GM19452 (cell line): ENCODE measurements around the gene SNRNP40.

Experiments used
- ATAC-seq: cut with Tn5 transposase; IDR thresholded peaks from one replicate; pipeline ENCODE4 v1.9.1; 2021; ENCODE audit not compliant: unreplicated experiment

Gene SNRNP40

DNA sequence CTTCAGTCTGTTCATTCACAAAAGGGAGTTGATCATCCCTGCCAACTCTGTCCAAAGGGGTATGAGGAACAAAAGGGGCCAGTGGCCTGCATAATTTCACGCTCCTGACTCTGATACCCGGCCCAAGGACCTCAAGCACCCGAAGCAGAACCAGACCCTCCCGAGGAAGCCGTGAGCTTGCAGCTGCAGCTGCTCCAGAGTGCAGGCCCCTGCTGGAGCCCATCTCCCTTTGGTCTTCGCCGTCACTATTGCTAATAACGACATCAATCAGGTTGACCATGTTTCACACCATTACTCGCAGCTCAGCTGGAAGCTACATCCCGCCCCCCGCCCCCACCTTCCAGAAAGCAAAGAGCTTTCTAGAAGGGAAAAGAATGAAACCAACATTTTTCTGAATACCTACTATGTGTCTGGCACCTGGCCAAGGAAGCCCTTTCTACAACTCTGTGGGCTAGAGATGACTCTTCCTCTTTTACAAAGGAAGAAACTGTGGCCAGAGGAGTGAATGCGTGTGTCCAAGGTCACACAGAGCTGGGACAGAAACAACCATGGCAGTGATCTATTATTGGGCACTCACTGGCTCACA lies 62.4 kb downstream of the SNRNP40 start:
- ATAC-seq, result no peak

DNA sequence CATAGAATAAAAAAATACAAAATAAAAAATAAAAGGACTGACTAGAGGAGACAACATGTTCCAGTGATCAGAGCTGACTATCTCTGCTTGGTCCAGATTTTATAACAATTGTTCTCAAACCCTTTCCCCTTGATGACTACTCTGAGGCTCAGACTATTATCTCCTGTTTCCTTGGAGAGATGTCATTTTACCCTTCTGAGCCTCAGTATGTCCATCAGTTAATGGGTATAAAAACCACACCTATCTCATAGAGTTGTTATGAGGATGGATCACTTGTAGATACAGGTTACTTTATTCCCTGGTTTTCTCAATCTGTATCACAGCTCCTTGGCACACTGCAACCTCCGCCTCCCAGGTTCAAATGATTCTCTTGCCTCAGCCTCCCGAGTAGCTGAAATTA lies 63.9 kb downstream of the SNRNP40 start:
- no peak for ATAC-seq

DNA sequence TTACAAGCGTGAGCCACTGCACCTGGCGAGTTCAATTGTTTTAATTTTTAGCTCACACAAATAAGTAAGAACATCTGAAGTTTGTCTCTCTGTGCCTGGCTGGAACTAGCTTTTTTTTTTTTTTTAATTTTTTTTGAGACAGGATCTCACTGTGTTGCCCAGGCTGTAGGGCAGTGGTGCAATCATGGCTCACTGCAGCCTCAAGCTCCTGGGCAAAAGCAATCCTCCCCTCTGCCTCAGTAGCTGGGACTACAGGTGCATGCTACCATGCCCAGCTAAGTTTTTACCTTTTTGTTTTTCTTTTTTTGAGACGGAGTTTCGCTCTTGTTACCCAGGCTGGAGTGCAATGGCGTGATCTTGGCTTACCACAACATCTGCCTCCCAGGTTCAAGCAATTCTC lies 64.8 kb downstream of the SNRNP40 start:
- no peak for ATAC-seq

DNA sequence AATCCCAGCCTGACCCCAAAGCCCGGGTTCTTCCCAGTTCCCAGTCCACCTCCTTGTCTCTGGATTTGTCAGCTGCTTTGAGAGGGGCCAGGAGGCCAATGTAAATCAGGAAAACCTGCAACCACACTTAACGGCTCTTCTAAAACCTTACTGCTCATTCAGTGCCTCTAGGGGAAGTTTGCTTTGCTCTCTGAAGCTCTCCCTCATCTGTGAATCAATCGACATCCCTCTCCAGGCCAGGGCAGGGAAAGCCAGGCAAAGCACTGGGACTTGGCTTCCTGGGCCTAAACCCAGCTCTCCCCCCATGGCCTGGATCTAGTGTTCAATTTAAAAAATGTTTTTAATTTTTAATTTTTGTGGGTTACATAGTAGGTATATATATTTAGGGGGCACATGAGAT lies 66.2 kb downstream of the SNRNP40 start:
- ATAC-seq, result no peak

DNA sequence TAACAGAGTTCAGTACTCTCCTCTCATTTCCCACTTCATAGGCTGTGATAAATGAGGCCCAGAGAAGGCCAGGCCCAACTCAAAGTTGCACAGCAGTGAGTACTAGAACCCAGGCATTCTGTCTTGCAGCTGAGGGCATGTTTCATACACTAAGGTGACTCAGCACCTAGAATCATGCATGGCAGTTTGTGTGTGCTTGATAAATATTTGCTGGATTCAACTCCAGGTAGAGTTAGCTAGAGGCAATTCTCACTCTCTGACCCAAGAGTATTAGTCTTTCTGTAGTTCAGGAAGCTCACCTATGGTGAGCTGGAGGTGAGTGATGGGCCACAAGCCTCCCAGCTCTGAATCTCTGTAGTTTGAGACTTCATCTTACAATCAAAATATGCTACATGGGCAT lies 67.6 kb downstream of the SNRNP40 start:
- ATAC-seq, result no peak

DNA sequence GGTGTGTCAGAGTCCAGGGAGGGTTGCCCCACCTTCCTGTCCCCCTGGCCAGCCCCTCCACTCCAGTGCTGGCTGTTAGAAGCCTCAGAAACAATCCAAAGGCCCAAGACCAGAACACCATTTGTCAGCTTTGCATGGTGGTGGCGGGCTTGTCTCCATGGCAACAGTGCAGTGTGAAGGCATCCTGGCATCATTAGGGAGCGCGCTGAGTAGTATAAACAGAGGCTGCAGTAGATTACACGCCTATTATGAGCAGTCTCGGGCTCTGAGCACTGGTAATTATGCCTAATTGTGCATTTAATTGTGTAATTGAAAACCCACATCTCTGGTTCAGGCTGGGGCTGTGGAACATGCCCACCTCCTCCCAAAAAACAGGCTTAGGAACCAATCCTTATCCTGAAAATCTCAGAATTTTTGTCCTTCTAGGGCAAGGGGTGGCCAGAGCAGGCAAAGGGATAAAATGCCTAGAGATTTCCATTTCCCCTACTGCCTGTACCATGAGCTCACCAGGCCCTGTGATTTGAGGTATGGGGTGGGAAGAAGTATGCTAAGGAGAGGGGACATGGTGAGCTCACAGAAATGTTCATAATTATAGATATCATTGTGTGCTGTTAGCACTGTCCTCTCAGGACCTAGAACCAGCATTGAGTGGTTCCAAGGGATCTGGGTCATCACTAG lies 68.6 kb downstream of the SNRNP40 start:
- no peak for ATAC-seq

DNA sequence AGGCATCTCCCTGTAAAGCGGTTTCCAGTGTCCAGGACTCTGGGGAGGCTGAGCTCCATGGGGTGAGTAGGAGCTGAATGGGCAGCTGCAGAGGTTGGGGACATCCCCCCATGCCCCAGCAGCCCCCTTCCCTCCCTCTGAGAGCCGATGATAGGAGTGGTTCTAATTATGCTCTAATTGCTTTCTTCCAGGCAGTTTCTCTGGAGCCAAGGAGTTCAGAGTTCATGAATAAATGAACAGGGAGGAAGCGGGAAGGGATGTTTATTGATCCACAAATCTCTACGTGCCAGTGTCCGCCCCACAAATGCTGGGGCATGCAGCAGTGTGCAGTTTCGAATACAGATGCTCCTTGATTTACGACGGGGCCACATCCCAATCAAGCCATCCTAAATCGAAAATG lies 72.5 kb downstream of the SNRNP40 start:
- no peak for ATAC-seq

DNA sequence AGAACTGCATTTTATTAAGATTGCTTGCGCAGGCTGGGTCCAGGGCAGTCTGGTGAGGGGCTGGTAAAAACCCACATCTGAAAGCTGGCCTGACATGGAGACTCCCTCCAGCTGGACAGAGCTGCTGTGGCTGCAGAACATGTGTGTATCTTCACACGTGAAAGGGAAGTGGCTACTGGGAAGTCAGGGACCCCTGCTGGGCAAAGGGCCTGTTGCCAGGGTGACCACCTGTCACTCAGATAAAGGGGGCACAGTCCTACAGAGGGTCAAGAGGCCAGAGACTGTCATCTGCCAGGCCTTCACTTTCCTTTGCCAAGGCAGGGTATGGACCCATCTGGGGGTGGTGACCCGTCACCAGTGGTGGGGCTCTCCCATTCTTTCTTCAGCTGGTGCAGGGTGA lies 74.4 kb downstream of the SNRNP40 start:
- ATAC-seq, result no peak

DNA sequence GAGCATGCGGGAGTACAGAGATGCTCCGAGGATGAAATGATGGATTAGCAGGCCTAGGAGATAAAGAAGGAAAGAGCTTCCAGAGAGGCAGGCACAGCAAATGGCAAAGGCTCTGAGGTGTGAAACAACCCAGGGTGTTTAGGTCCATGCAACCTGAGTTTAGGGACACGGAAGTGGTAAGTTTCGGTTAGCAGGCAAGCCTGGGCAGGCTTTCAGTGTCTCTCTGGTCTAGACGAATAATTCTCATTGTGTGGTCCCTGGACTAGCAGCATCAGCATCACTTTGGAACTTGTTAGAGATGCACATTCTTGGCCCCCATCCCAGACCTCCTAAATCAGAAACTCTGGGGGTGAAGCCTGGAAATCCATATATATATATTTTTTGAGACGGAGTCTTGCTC lies 75.5 kb downstream of the SNRNP40 start:
- ATAC-seq, result no peak

DNA sequence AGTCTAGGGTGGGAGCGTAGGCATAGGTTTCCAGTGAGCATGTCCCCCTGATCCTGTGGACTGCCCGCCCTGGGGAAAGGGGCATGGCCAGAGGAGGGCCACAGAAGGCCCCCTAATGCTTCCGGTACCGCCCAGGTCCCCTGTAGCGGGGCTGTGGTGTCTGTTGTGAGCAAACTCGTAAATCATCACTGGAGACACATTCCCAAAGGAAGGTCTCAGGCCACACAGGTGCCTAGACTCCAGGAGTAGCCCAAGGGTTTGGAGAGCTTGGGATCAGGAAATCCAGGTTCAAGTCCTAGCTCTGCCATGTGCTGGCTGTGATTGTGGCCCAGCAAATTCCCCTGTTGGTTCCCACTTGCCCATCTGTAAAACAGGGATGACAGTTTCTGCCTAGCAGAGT lies 77.1 kb downstream of the SNRNP40 start:
- ATAC-seq, result no peak

DNA sequence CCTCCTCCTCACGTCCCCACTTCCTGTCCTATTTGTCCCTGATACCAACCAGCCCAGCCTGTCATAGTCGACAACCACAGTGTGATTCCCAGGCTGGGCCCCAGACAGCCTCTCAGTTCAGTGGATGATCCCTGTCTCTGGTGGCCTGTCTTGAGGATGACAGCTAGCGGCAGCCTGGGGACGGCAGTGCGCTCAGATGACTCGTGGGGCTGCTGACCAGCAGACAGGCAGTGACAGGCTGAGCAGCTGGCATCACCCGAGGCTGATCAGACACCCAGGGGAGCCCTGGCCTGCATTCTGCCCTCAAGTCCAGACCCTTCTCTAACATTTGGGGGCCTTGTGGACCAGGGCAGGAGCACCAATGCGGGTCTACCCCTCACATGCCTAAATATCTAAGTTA lies 77.9 kb downstream of the SNRNP40 start:
- ATAC-seq, result no peak

DNA sequence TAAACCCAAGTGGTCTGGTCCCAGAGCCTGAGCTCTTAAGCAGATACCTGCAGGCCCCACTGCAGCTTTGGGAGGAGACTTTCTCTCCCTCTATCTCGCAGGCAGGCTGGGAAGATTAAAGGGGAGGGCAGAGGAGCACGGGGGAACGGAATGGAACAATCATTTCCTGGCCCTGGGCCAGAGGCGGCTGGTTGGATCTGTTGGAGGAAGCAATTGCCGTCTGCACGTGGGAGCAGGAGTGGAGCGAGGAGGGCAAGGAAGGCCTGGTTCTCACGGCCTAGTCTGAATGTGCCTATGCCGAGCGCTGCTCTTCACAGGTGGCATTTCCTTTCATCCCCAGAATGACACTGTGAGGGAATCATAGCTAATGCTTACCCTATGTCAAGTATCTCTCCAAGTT lies 80.6 kb downstream of the SNRNP40 start:
- ATAC-seq, result no peak

DNA sequence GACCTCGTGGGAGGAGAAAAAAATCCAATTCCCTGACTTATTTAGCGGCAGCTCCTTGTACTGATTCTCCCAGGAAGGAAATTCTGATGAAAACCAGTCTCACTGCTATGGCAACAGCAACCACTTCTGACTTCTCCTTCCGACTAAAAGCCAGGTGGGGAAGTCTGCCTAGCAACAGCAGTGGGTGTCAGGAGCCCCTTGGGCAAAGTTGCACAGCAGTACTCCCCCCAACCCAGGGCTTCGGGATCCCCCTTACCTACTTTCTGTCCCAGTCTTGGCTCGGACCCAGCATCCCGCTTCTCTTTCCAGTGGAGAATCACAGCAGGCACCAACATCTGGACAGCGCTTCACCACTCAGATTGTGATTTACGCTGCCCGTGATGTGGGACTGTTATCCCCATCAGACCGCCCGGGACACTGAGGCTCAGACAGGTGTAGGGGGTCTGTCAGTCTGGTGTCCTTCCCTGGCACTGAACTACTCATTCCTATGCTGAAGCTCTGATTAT lies 81.5 kb downstream of the SNRNP40 start:
- no peak for ATAC-seq

DNA sequence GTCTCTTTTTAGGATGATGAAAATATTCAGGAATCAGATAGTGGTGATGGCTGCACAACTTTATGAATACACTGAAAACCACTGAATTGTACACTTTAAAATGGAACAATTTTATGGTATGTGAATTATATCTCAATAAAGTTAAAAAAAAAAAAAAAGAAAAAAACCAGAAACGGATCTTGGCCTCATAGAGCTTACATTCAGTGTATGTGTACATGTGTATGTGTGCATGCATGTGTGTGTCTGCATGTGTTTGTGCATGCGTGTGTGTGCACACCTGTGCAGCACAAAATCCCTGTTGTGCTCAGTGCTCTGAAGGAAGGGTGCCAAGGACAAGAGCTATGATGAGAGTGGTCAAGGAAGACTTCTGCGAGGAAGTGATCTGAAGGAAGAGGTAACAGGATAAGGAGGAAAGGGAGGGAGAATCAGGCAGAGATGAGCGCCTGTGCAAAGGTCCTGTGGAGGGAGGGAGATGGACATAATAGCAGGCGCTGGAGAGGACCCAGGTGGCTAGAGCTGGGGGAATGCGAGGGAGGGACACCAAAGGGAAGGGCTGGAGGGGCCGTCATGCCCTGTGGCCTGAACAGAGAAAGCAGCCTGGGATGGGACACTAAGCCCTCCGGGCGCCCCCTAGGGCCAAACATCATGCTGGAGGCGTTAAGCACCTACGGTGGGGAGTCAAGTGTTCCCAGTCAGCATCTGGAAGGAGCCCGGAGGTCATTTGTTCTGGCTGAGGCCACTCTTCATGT lies 82.1 kb downstream of the SNRNP40 start:
- no peak for ATAC-seq
